Ovary (tissue), 3 donors: ENCODE results near the gene NKX1-1.
"Not testable (repeated sequence)": the region's sequence is repeated elsewhere in the genome, so short reads cannot be mapped to it uniquely, and the experiment has no call there.

Experiments
- CTCF ChIP-seq, 3 donors: fragments of 450-650 bp in 2 of 3; fragments of 200-600 bp in 1 of 3; IDR thresholded peaks; one replicate each; pipeline versions ENCODE4 v1.5.1 to v1.8.0; 2016 to 2022; ENCODE audit warnings: antibody characterized with exemption in 3 of 3, mild to moderate bottlenecking in 1 of 3
- EP300 ChIP-seq: sonication (generic); formaldehyde crosslinking; IDR thresholded peaks from one replicate; pipeline ENCODE4 v1.6.1; 2017; ENCODE audit warnings: antibody characterized with exemption
- donor health status: DM: no; HTN: no; CAD: no.

- not testable (repeated sequence) for TF ChIP-seq CTCF (IDR thresholded peaks at IDR 0.05); EP300
Observed at GRCh38 chr4:1393363-1393762, 12.9 kb downstream of the NKX1-1 start.
